Subcutaneous abdominal adipose tissue (tissue), 5 donors: ENCODE results near the gene C1QTNF1.
"Not testable (repeated sequence)": the region's sequence is repeated elsewhere in the genome, so short reads cannot be mapped to it uniquely, and the experiment has no call there.

Source experiments
- H3K27ac ChIP-seq: one replicate; pipeline ENCODE4 v1.7.0; 2013; ENCODE audit warnings: low read depth, mild to moderate bottlenecking, inconsistent platforms, low read length, moderate library complexity
- H3K27me3 ChIP-seq, 5 donors: one replicate each; pipeline ENCODE4 v1.7.0; 2013; ENCODE audit warnings: low read length in 5 of 5, inconsistent platforms in 1 of 5; ENCODE audit not compliant: control insufficient read depth in 5 of 5, insufficient read depth in 4 of 5
- H3K36me3 ChIP-seq, 5 donors: one replicate each; pipeline ENCODE4 v1.7.0; 2013; ENCODE audit warnings: low read length in 5 of 5; ENCODE audit not compliant: control insufficient read depth in 5 of 5, insufficient read depth in 5 of 5
- H3K4me1 ChIP-seq, 5 donors: one replicate each; pipeline ENCODE4 v1.7.0; 2013; ENCODE audit warnings: low read length in 5 of 5, mild to moderate bottlenecking in 3 of 5, moderate library complexity in 1 of 5; ENCODE audit not compliant: control insufficient read depth in 5 of 5, insufficient read depth in 5 of 5
- H3K4me3 ChIP-seq, 5 donors: one replicate each; pipeline ENCODE4 v1.7.0; 2013; ENCODE audit warnings: low read length in 5 of 5, low read depth in 1 of 5
- H3K9ac ChIP-seq, 5 donors: one replicate each; pipeline ENCODE4 v1.7.0; 2013; ENCODE audit warnings: low read length in 5 of 5, mild to moderate bottlenecking in 4 of 5, moderate library complexity in 3 of 5
- H3K9me3 ChIP-seq, 5 donors: one replicate each; pipeline ENCODE4 v1.7.0; 2013; ENCODE audit warnings: low read length in 5 of 5; ENCODE audit not compliant: control insufficient read depth in 5 of 5
- donor health status: healthy.
- donor health status: healthy.
- donor health status: healthy.
- donor health status: healthy.
- donor health status: healthy.

The C1QTNF1 gene

DNA sequence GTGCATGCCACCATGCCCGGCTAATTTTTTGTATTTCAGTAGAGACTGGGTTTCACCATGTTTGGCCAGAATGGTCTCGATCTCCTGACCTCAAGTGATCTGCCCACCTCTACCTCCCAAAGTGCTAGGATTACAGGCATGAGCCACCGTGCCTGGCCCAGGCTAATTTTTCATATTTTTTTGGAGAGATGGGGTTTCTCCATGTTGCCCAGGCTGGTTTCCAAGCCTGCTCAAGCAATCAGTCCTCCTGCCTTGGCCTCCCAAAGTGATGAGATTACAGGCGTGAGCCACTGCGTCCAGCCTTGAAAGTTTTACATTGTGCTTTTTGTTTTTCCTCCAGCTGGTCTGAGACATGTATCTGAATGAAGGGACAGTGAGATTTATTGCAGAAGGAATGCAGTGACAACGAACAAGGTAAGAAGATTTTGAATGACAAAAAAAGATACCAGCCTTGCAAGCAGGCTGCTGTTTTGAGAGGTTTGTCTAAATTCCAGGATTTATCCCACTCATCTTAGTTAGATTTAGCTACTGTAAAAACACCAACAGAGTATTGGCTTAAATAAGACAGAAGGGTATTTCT, 47.3 kb downstream of the C1QTNF1 start:
- H3K27me3 ChIP-seq = no peaks in the 10 kb centered on the region
- peaks cover 5 to 24% (median 22%) of the 10 kb centered on the region in 5 donors for H3K4me1 ChIP-seq
- H3K4me3 ChIP-seq = no peak overlapping the region
- no peak overlapping the region for H3K9ac ChIP-seq
- no peaks in the 10 kb centered on the region for H3K9me3 ChIP-seq
- no peak overlapping the region for H3K27ac ChIP-seq
- no peaks in the 10 kb centered on the region for H3K36me3 ChIP-seq

DNA sequence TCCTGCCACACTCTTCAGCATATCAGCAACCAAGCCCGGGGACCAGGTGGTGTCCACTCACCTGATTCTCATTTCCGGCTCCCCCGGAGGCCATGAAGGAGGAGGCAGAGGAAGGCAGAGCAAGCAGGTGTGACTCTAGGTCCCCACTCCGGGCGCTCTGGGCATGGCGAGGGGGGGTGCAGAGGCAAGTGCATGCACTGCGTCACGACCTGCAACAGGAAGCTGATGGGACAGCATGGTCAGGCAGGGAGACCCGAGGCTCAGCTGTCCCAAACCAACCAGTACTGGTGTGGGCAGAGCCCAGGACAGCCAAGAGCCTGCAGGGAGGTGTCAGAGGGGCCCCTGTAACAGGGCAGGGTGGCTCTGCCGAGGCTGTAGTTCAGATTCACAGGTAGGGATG, 48.6 kb downstream of the C1QTNF1 start:
- H3K27me3 ChIP-seq = no peaks in the 10 kb centered on the region
- H3K27ac ChIP-seq = no peak overlapping the region
- no peak overlapping the region for H3K9ac ChIP-seq
- no peaks in the 10 kb centered on the region for H3K9me3 ChIP-seq
- peaks cover 5 to 26% (median 24%) of the 10 kb centered on the region in 5 donors for H3K4me1 ChIP-seq
- H3K4me3 ChIP-seq = no peak overlapping the region
- H3K36me3 ChIP-seq = peaks cover 0 to 3% (median under 1%) of the 10 kb centered on the region in 5 donors

DNA sequence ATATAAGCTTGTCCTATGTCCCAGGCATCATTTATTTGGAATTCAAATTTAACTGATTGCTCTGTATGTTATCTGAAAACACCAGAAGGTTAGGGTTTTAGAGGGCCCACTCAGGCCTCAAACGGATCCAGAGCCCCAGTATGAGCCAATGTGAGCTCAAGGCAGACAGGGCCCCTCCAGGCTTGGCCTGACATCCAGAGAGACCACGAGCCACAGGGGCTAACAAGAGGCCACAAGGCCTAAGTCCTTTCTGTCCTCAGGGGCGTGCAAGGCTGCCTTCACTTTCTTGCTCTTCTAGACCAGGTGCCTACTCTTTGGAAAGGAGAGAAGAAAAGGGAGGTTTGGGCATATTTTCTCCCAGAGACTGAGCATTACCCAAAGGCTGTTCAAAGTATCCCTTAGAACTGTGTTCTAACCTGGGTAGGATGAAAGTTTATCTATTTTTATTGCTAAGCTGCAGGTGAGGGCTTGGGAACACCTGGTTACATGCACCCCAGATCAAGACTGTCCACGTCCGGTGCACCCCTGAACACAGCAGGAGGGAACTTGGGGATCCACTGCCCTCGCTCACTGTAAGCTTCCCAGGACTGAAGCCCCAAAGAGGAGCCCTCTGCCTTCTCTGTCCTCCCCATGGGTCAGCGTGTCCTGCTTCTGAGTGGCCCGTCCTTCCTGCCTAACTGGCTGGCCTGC, 49.2 kb downstream of the C1QTNF1 start:
- Histone ChIP-seq H3K9ac (no peak overlapping the region), H3K4me3 (no peak overlapping the region), H3K9me3 (no peaks in the 10 kb centered on the region), H3K27ac (peak overlapping the region; percentile 79), H3K4me1 (peaks cover 5 to 26% (median 24%) of the 10 kb centered on the region in 5 donors), H3K36me3 (peaks cover 0 to 7% (median 4%) of the 10 kb centered on the region in 5 donors), H3K27me3 (no peaks in the 10 kb centered on the region)

DNA sequence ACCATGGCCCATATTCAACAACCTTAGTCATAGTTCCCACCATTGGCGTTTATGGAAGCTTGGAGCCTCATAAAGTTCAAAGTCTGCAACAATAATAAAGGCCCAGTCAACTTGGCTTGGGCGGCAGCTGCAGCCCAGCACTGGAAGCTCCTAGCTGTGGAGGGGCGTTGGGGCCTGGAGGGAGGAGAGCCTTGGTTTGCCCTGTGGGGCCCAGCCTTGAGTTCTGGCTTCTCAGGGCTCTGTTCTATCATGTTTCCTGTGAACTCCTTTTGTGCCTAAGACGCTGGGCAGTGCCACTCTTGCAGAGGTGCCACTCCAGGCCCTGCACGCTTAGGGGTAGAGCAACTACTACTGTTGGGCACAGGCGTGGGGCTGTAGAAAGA, 49.7 kb downstream of the C1QTNF1 start:
- H3K4me3 ChIP-seq = no peak overlapping the region

DNA sequence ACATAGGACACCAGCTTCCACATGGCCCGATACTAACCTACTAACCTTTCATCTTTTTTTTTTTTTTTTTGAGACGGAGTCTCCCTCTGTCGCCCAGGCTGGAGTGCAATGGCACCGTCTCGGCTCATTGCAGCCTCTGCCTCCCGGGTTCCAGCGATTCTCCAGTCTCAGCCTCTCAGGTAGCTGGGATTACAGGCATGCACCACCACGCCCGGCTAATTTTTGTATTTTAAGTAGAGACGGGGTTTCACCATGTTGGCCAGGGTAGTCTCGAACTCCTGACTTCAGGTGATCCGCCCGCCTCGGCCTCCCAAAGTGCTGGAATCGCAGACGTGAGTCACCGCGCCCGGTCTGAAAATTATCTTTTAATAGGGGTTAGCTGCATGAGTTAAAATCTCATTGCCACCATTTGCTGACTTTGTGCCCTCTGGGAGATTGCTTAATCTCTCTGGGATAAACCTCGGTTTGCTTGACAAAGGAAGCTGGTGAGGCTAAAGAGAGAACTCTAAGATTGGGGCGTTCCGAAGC, 50.2 kb downstream of the C1QTNF1 start:
- not testable (repeated sequence) for H3K9ac ChIP-seq
- Histone ChIP-seq H3K27ac (peak overlapping the region; percentile 79), H3K4me3 (peak overlapping the region in 4 of 5 donors; percentile 18 to 49 (median 44))

More for the DNA sequence above, 49.7 kb downstream of the C1QTNF1 start:
- Histone ChIP-seq H3K27ac (peak overlapping the region; percentile 79), H3K27me3 (no peaks in the 10 kb centered on the region), H3K36me3 (peaks cover 0 to 12% (median 7%) of the 10 kb centered on the region in 5 donors), H3K4me1 (peaks cover 5 to 26% (median 24%) of the 10 kb centered on the region in 5 donors), H3K9ac (no peak overlapping the region), H3K9me3 (no peaks in the 10 kb centered on the region)

DNA sequence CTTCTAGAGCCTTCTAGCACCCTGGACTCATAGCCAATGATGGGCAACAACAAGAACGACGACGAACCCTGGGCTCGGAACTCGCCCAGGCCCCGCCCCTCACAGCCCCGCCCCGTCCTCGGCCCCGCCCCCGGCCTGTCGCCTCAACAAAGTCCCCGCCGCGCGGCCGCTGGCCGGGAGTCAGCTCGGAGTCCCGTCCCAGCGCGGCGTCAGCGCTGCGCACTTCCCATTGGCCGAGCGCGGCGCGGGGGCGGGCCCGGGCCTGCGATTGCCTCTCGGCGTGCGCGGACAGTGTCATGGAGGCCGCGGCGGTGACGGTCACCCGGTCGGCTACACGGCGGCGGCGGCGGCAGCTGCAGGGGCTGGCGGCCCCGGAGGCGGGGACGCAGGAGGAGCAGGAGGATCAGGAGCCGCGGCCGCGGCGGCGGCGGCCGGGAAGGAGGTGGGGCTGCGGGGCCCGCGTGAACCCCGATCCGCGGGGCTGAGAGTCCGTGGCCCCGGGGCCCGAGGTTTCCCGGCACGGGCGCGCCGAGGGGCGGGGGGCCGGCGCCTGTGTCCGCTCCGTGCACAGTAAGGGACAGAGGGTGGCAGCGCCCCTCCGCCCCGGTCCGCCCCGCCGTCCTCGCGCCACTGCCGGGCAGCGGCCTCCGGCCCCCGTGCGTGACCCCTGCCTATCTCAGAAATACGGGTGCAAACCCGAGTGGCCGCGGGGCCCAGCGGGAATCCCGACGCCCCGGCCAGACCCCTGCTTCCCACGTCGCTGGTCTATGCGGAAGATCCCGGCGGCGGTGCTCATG, 50.9 kb downstream of the C1QTNF1 start, which contains the start of gene ENGASE:
TSS of gene ENGASE (plus strand) at position 176 of the 797 bp plus-strand sequence. CDS start at position 297, 121 bp downstream.
- H3K36me3 ChIP-seq = peaks cover 0 to 24% (median 18%) of the 10 kb centered on the region in 5 donors
- H3K9ac ChIP-seq = peak within 1 kb of the TSS; percentile 57 to 86 (median 75)
- H3K4me1 ChIP-seq = peaks cover 5 to 26% (median 24%) of the 10 kb centered on the region in 5 donors
- peak within 1 kb of the TSS; percentile 79 for H3K27ac ChIP-seq
- H3K4me3 ChIP-seq = peak within 1 kb of the TSS; percentile 63 to 81 (median 73)
- H3K27me3 ChIP-seq = no peaks in the 10 kb centered on the region
- no peaks in the 10 kb centered on the region for H3K9me3 ChIP-seq

More for the DNA sequence above, 50.2 kb downstream of the C1QTNF1 start:
- not testable (repeated sequence) for H3K9me3 ChIP-seq, H3K27me3 ChIP-seq
- Histone ChIP-seq H3K36me3 (peaks cover 0 to 17% (median 12%) of the 10 kb centered on the region in 5 donors), H3K4me1 (peaks cover 5 to 26% (median 24%) of the 10 kb centered on the region in 5 donors)

DNA sequence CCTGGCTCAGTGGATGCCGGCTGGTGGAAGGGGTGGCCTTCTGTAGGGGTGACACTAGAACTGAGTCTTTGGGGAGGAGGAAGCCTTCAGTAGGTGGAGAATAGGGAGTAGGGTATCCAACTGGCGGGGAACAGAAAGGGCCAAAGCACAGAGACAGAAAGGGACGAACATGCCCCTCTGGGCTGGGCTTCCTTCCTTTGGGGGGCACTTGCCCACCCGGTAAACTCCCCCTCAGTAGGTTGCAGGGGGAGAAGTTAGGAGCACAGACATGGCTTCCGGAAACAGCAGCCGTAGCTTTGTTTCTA, 51.4 kb downstream of the C1QTNF1 start:
- Histone ChIP-seq H3K9ac (peak overlapping the region; percentile 57 to 86 (median 75)), H3K9me3 (no peaks in the 10 kb centered on the region), H3K27me3 (no peaks in the 10 kb centered on the region), H3K4me1 (peaks cover 5 to 26% (median 24%) of the 10 kb centered on the region in 5 donors), H3K4me3 (peak overlapping the region; percentile 63 to 81 (median 73)), H3K36me3 (peaks cover 0 to 29% (median 24%) of the 10 kb centered on the region in 5 donors), H3K27ac (peak overlapping the region; percentile 51)

DNA sequence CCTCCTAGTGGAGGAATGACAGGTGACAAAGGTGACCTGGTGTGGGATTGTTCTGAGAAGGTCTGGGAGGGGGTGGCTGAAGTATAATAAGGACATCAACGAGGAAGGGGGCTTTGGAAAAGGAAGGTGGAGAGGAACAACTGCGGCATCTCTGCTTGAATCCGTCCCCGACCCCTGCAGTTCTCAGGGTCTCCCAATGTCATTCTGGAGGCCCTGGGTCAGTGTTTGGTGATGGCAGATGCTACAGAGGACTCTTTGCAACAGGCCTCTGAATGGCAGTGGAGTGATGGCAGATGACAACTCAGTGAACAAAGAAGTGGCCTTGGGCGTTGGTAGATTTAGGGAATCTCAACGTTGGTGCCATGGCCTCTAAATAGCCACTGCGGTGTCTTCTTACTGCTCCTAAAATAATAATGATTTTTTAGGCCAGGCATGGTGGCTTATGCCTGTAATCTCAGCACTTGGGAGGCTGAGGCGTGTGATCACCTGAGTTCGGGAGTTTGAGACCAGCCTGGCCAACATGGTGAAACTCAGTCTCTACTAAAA, 52.0 kb downstream of the C1QTNF1 start:
- Histone ChIP-seq H3K27ac (peak overlapping the region; percentile 51), H3K36me3 (peaks cover 0 to 34% (median 29%) of the 10 kb centered on the region in 5 donors), H3K9me3 (no peaks in the 10 kb centered on the region), H3K9ac (peak overlapping the region; percentile 57 to 86 (median 75)), H3K27me3 (no peaks in the 10 kb centered on the region), H3K4me3 (peak overlapping the region; percentile 63 to 81 (median 73)), H3K4me1 (peaks cover 5 to 26% (median 24%) of the 10 kb centered on the region in 5 donors)

DNA sequence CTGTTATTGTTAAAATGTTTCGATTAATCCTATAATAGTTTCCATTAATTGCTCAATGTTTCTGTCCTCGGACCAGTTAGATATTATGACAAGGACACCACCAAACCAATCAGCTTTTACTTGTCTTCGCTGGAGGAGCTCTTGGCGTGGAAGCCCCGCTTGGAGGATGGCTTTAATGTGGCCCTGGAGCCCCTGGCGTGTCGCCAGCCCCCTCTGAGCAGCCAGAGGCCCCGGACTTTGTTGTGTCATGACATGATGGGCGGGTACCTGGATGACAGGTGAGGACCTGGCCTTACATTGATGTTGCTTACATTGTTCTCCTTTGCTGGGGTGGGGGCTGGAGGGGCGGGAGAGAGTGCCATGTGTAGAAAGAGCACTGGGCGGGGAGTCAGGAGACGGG, 53.6 kb downstream of the C1QTNF1 start:
- Histone ChIP-seq H3K27ac (no peak overlapping the region), H3K27me3 (no peaks in the 10 kb centered on the region), H3K9me3 (no peaks in the 10 kb centered on the region), H3K36me3 (peaks cover 0 to 46% (median 36%) of the 10 kb centered on the region in 5 donors), H3K4me1 (peaks cover 5 to 26% (median 24%) of the 10 kb centered on the region in 5 donors), H3K9ac (no peak overlapping the region), H3K4me3 (no peak overlapping the region)
